ENCODE results near the gene QRICH1.

The QRICH1 gene

DNA sequence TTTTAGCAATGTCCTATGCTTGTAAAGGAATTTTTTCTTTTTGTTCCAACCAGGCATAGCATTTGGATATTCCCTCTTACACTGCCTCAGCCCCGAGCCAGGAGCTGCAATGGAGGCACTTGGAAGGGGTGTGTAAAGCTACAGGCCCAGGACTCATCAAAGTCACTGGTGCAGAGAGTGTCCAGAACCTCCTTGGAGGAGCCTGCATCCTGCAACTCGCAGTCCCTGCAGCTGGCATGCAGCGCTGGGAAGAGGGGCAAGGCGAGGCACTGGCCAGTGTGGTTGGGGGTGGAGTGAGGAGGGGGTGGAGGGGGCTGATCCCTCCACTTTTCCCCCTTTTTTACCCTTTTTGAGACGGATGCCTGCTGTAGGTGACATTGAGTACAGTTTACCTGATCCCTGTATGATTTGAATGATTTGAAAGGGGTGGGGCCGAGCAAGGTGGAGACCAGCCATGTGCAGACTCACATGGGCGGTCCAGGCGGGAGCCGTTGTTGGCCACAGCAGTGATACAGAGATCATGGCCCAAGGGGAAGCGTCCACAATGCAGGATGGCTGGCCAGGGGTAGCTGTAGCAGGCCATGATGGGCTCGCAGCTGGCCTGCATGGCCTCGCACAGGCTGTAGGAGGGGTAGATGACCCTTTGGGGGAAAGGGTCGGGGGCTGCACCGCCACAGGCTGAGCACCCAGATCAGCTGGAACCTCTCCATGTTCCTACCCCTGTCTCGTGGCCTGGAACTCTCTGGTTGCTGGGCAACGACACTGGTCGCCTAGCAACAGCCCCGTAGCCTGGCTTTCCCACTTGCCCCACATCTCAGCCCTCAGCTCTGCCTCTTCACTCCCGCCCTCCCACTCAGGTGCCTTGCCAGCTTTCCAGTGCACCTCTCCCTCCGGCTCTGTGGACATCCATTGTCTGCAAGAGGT lies 95.9 kb downstream of the QRICH1 start:
- no peak for DNase-seq (ENCODE audit: low read depth)

DNA sequence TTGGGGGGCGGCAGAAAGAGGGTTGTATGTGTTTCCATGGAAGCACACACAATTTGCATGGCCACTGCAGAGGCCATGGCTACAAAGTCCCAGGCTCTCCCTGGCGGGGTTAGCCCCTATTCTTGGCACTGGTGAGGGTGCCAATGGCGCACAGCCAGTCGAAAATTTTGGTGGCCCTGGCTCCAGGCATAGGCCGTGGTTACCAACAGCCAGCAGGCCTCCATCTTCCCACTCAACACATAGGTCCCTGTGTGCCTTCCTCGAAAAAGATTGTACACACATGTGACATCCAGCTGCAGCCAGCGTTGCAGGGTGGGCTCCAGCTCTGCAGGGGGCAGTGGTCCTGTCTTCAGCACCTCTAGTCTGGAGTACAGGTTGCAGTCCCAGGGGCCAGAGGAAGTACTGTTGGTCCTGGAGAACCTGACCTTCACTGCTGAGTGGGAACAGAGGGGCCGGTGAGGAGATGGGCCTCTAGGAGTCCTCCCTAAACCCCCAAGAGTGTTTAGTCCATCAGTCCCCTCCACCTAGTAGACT lies 96.7 kb downstream of the QRICH1 start:
- no peak for DNase-seq (ENCODE audit: low read depth)

DNA sequence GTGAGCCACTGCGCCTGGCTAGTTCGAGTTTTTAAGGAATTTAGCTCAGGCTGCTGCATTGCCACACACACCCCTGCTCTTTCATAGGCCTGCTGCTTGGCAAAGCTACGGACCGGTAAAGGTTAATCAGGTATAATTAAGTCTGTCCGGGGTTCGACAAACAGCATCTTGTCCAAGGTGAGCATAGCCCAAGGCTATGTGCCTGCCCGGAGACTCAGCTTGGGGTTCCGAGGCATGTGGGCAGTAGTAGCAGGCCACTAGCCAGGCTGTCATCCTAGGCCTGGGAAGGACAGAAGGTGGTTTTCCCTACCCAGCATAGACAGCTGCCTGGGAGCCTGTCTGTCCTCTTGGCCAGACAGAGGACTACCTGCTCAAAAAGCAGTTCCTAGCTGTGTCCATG lies 97.2 kb downstream of the QRICH1 start:
- no peak for DNase-seq (ENCODE audit: low read depth)

DNA sequence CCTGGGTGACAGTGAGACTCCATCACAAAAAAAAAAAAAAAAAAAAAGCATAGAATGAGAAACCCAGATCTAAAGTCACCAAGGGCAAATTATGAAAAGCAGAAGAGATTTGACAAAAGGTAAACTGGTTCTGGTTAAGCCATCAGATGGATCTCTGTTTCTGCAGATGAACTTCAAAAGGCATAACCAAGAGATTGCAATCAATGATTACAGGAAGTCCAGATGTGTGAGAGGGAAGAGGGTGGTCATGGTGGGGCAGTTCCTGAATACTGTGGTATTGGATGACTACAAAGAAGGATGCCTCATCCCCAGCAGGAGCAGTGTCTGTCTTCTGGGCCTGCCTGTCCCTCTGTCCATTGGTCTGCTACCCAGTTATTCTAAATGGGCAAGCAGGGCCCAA lies 100.0 kb downstream of the QRICH1 start:
- DNase-seq (ENCODE audit: low read depth), result no peak

DNA sequence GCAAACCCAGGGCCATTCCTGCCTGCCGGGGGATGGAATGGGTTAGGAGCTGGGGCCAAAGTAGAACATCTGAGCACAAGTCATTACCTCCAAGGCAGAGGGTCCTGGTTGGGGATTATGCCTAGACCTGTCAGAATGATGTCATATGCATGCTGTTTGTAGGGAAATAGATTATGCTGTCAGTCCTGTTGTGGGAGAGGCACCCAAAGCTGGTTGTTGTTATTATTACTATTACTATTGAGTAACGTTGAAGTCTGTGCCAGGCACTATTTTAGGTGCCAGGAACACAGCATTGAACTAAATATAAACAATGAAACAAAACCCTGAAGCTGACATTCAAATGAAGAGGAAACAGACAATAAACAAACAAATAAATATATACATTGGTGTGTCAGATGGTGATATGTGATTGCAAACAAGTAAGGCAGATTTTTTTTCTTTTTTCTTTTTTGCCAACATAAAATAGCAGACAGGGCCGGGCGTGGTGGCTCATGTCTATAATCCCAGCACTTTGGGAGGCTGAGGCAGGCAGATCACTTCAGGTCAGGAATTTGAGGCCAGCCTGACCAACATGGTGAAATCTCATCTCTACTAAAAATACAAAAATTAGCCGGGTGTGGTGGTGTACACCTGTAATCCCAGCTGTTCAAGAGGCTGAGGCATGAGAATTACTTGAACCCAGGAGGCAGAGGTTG lies 101.9 kb downstream of the QRICH1 start:
- DNase-seq (ENCODE audit: low read depth), result no peak

DNA sequence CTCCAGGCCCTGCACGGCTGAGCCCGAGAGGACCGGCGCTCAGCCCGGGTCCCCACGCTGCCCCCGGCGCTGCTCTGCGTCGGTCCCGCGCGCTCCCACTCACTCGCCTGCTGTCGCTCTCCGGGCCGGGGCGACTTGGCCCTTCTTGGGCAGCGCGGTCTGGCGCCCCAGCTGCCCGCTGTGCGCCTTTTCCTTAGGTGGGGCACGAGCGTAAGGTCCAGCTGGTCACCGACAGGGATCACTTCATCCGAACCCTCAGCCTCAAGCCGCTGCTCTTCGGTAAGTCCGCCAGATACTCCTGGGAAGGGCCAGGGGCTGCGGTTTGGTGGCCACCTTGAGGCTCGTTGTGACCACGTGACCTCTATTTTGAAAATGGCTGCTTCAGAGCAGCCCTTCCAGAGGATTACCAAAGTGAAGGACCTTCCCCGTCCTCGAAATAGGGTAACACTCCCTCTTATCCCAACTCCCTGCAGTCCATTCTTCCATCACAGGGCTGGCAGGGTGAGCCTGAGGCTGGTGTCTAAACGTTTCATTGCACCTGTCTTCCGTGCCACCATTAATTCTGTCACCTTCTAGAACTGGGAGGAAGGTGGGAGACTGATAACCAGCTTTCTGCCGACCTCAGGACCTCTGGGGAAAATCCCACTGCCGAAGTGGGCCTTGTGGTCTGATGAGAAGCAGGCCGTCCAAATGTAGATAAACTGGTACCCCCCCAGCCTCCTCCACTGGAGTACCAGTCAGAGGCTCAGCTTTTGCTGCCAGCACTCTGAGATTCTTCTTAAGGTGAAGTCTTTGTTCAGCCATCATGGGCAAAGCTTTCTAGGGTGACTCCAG lies 103.0 kb downstream of the QRICH1 start:
- DNase-seq (ENCODE audit: low read depth), result no peak

DNA sequence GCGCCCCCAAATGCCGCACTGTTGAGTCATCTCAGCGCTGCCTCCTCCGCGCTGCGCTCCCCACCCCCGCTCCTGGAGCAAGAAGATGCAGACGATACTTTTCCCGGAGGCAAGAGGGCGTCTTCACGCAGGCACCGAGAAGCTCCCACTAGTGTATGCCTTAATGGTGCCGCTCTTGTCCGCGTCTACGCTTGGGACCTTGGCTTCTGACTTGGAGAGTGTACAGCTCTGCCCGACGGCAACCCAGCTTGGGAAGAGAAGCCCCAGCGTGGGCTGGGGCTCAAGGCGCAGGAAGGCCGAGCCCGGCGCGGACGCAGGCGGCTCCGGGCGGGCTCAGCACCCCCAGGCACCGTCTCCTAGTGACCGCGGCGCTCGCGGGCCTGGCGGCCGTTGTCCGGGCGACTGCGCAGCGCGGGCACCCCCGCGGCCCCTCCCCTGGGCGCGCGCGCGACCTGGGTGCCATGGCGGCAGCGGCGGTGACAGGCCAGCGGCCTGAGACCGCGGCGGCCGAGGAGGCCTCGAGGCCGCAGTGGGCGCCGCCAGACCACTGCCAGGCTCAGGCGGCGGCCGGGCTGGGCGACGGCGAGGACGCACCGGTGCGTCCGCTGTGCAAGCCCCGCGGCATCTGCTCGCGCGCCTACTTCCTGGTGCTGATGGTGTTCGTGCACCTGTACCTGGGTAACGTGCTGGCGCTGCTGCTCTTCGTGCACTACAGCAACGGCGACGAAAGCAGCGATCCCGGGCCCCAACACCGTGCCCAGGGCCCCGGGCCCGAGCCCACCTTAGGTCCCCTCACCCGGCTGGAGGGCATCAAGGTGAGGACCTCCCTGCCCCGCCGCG lies 103.9 kb downstream of the QRICH1 start, which contains the start of gene P4HTM:
Gene P4HTM, plus strand, starts transcription at position 446 of the 840 bp plus-strand sequence. Its CDS starts 16 bp downstream, at position 462.
- DNase-seq (ENCODE audit: low read depth), result peak; percentile 76

DNA sequence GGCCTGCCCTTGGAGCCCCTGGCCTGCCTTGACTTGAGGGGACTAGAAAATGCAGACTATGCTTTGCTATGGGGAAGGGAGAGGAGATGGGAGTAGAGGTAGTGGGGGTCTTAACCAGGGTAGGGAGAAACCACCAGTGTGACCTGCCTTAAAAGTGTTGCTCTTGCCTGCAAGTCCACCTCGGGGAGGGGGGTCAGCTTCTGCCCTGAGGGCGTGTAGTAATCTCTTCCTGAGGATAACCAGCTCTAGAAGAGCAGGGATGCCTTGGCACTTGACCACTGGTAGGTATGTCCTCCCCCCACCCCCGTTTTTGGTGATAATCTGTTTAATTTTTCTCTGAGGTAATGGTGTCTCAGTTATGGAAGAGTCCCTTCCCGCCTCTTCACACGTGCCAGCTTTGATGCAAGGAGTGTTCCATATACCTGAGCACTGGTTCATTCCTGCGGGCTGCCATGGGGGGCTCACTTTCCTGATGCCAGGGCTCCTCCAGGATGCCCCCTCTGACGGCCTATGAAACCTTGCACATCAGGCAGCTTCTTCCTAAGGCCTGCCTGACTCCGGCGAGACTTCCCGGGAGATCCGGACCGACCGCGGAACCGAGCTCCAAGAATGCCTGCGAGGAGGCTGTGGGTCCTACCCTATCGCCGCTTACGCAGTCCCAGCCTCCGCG lies 104.6 kb downstream of the QRICH1 start:
- DNase-seq (ENCODE audit: low read depth), result no peak

DNA sequence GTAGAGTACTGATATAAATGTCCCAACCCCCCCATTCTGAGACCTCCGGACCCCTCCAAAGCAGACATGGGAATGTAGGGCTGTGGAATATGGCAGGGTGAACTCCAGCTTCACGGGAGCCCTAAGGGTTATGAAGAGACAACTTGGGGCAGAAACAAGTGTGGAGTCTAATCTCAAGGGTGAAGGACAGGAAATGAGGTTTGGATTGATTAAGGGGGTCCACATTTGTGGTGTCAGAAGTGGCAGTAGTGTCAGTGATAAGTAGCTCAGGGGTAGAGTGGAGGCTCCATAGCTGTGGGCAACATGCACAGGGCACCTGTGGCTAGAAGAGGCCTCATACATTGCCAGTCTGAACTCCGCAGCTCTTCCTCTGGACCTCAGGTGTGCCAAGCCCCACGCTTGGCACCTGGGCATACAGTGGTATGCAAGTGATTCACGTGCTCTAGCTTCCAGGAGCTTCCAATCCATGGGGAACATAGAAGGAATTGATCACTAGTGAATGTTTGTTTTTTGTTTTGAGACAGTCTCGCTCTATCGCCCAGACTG lies 108.0 kb downstream of the QRICH1 start:
- no peak for DNase-seq (ENCODE audit: low read depth)

DNA sequence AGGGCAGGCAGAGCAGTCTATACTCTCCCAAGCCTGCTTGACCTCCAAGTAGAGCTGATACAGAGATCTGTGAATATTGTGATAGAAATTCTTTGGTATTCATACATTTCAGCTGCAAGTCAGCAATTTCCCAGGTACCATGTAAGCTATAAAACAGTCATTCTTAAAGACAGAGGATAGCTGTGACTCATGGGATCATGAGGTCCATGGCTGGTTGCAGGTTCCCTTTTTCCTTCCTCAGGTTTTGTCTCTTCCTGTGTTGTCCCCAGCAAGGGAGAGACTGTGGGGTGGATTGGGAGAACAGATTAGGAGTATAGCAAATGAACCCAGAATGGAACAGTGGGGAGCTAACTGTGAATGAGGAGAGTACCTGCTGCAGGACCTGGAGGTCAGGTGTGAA lies 109.2 kb downstream of the QRICH1 start:
- no peak for DNase-seq (ENCODE audit: low read depth)

DNA sequence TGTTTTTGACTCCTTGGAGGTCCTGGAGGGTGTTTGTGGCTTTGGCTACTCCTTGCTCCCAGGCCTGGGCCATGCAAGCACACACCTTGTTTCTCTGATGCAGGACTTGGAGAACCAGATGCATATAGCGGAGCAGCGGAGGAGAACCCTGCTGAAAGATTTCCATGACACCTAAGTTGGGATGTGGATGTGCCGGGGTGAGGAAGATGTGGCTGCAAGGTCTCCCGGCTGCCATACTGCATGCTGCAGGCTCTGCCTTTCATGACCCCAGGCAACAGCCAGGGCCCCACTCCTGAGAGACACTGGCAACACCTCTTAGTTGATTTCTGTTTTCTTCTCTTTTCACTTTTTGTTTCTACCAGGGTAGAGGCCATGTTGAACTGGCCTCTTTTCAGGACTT lies 110.8 kb downstream of the QRICH1 start:
- DNase-seq (ENCODE audit: low read depth), result no peak

DNA sequence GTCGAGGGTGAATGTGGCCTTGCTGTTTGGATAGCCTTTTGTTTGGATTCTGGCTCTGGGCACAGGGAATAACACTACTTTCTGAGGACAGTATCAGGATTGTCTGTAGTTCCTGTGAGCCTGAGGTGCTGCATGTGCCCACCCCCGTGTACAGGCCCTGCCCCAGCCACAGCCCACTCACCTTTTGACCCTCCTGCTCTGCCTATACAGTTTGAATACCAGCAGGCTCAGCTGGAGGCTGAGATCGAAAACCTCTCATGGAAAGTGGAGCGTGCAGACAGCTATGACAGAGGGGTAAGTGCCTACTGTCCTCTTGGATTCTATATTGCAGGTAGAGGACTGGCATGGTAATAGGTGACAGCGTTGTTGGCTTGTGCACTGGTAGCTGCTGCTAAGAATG lies 111.2 kb downstream of the QRICH1 start:
- no peak for DNase-seq (ENCODE audit: low read depth)

DNA sequence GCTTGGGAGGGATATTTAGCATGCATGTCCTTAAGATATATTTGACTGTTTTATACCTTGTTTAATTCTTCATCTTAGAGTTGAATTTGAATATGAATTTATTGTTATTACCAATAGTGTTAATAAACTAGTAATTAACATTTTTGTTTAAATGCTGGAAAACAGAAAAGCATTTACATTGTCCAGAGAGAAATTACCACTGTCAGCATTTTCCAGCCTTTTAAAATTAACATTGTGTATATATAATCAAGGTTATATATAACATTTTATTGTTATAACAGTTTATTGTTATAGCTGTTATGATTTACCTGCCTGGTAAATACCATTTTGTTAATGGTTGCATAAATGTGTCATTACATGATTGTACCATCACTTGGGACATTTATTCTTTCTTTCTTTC lies 111.9 kb downstream of the QRICH1 start:
- DNase-seq (ENCODE audit: low read depth), result no peak

DNA sequence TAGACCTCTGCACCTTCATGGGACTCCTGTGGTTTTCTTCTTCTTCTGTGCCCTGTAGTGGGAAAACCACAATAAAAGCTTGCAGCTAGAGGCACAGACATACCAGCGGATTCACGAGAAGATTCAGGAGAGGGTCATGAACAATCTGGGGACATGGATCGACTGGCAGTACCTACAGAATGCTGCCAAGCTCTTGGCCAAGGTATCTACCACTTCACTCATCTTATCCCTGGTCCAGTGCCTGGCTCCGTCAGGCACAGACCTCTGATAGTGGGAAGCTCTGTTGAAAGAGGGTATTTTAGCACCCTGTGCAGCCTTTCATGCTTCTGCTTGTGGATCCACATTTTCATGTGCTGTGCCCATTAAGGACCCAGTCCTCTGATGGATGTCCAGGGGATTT lies 113.6 kb downstream of the QRICH1 start:
- DNase-seq (ENCODE audit: low read depth), result no peak
